GM18520 (cell line): Measurements from ENCODE around the gene KLKB1.

Source experiments
- ATAC-seq: cut with Tn5 transposase; IDR thresholded peaks from one replicate; pipeline ENCODE4 v1.9.1; 2021; ENCODE audit not compliant: unreplicated experiment

KLKB1 gene

GRCh38 chr4:186307497-186307896 lies 80.2 kb downstream of the KLKB1 start:
- ATAC-seq, result no peak

GRCh38 chr4:186307916-186308315 lies 80.6 kb downstream of the KLKB1 start:
- no peak for ATAC-seq
